ENCODE data around the gene ATPAF1.
"Not testable (repeated sequence)": the region's sequence is repeated elsewhere in the genome, so short reads cannot be mapped to it uniquely, and the experiment has no call there.

Gene ATPAF1

DNA sequence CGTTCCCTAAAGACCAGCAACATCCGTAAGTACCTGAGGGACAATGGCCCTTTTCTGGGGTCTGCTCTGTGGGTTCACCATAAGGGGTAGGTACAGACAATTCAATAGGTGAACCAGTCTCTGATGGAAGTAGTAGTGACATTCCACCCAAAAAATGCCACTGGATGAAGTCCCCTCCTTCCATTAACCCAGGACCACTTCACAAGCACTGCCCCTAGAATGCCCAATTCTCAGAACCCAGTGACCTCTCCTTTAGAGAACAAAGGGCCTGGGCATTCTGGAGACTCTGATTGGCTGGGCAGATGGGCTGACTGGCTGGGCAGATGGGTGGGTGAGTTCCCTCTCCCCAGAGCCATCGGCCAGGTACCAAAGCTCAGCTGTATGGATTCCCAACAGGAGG lies 3.4 kb upstream of the ATPAF1 start, which contains the start of gene TEX38:
TSS of gene TEX38 (plus strand) at position 301 of the 400 bp plus-strand sequence. CDS start at position 382, 81 bp downstream.
- TF ChIP-seq CTCF (IDR thresholded peaks at IDR 0.05; ENCODE audit: low read depth, low read length, poor library complexity, severe bottlenecking) (no peak), EZH2phosphoT487 (IDR thresholded peaks at IDR 0.05; ENCODE audit: borderline replicate concordance, low read length) (no peak)
- H4K20me1 ChIP-seq (ENCODE audit: control insufficient read depth, insufficient read depth, low read depth, low read length) = no peaks in the 10 kb centered on the region
- H3F3A ChIP-seq (ENCODE audit: control insufficient read depth, insufficient read depth) = peaks cover 7% of the 10 kb centered on the region; the same call in 1 of the 2 replicates
- H3K4me1 ChIP-seq (ENCODE audit: control insufficient read depth, low read length) = peaks cover 18% of the 10 kb centered on the region
- H3K9me2 ChIP-seq (replicated peaks; ENCODE audit: control insufficient read depth, low read length) = no peaks in the 10 kb centered on the region
- no peak within 1 kb of the TSS for H3K4me3 ChIP-seq (ENCODE audit: low read length)
- no peak within 1 kb of the TSS for H3K4me2 ChIP-seq (ENCODE audit: low read length)
- H3K27ac ChIP-seq (ENCODE audit: low read depth, low read length) = no peak within 1 kb of the TSS
- H3K9me3 ChIP-seq (ENCODE audit: control insufficient read depth, insufficient read depth, low read length) = no peaks in the 10 kb centered on the region
- 0 out of 2 replicates have a peak, but pooled peaks cover 3% of the 10 kb centered on the region for H3K27me3 ChIP-seq (ENCODE audit: control insufficient read depth, low read length)
- peaks cover 17% of the 10 kb centered on the region for H3K36me3 ChIP-seq (ENCODE audit: control insufficient read depth, low read length)
- peaks cover 11% of the 10 kb centered on the region for H3K79me2 ChIP-seq (ENCODE audit: control insufficient read depth, low read length)

- peaks cover 18% of the 10 kb centered on the region for H3K4me1 ChIP-seq (ENCODE audit: control insufficient read depth, low read length)
- no peaks in the 10 kb centered on the region for H3K9me2 ChIP-seq (replicated peaks; ENCODE audit: control insufficient read depth, low read length)
- no peak for TF ChIP-seq CTCF (IDR thresholded peaks at IDR 0.05; ENCODE audit: low read depth, low read length, poor library complexity, severe bottlenecking)
- no peak for TF ChIP-seq EZH2phosphoT487 (IDR thresholded peaks at IDR 0.05; ENCODE audit: borderline replicate concordance, low read length)
- no peak overlapping the region for H3K4me2 ChIP-seq (ENCODE audit: low read length)
- H4K20me1 ChIP-seq (ENCODE audit: control insufficient read depth, insufficient read depth, low read depth, low read length) = no peaks in the 10 kb centered on the region
- no peak overlapping the region for H3K4me3 ChIP-seq (ENCODE audit: low read length)
- H3K9me3 ChIP-seq (ENCODE audit: control insufficient read depth, insufficient read depth, low read length) = no peaks in the 10 kb centered on the region
- H3K27me3 ChIP-seq (ENCODE audit: control insufficient read depth, low read length) = 0 out of 2 replicates have a peak, but pooled peaks cover 3% of the 10 kb centered on the region
- no peak overlapping the region for H3K27ac ChIP-seq (ENCODE audit: low read depth, low read length)
- H3K79me2 ChIP-seq (ENCODE audit: control insufficient read depth, low read length) = peaks cover 11% of the 10 kb centered on the region
- peaks cover 7% of the 10 kb centered on the region; the same call in 1 of the 2 replicates for H3F3A ChIP-seq (ENCODE audit: control insufficient read depth, insufficient read depth)
- H3K36me3 ChIP-seq (ENCODE audit: control insufficient read depth, low read length) = peaks cover 6% of the 10 kb centered on the region
Observed at GRCh38 chr1:46670134-46670533, 2.0 kb upstream of the ATPAF1 start.

GRCh38 chr1:46665983-46666382 lies 2.2 kb downstream of the ATPAF1 start:
- peaks cover 7% of the 10 kb centered on the region; the same call in 1 of the 2 replicates for H3F3A ChIP-seq (ENCODE audit: control insufficient read depth, insufficient read depth)
- no peak overlapping the region for H3K4me2 ChIP-seq (ENCODE audit: low read length)
- no peaks in the 10 kb centered on the region for H3K9me2 ChIP-seq (replicated peaks; ENCODE audit: control insufficient read depth, low read length)
- peaks cover 18% of the 10 kb centered on the region for H3K4me1 ChIP-seq (ENCODE audit: control insufficient read depth, low read length)
- peaks cover 11% of the 10 kb centered on the region for H3K79me2 ChIP-seq (ENCODE audit: control insufficient read depth, low read length)
- peaks cover 18% of the 10 kb centered on the region for H3K36me3 ChIP-seq (ENCODE audit: control insufficient read depth, low read length)
- no peaks in the 10 kb centered on the region for H3K9me3 ChIP-seq (ENCODE audit: control insufficient read depth, insufficient read depth, low read length)
- 0 out of 2 replicates have a peak, but pooled peaks cover 3% of the 10 kb centered on the region for H3K27me3 ChIP-seq (ENCODE audit: control insufficient read depth, low read length)
- H4K20me1 ChIP-seq (ENCODE audit: control insufficient read depth, insufficient read depth, low read depth, low read length) = no peaks in the 10 kb centered on the region
- TF ChIP-seq EZH2phosphoT487 (IDR thresholded peaks at IDR 0.05; ENCODE audit: borderline replicate concordance, low read length) (no peak), CTCF (IDR thresholded peaks at IDR 0.05; ENCODE audit: low read depth, low read length, poor library complexity, severe bottlenecking) (no peak)
- H3K27ac ChIP-seq (ENCODE audit: low read depth, low read length) = no peak overlapping the region
- H3K4me3 ChIP-seq (ENCODE audit: low read length) = no peak overlapping the region

- not testable (repeated sequence) for H3K4me3 ChIP-seq (ENCODE audit: low read length); H3K27ac ChIP-seq (ENCODE audit: low read depth, low read length); H3K4me2 ChIP-seq (ENCODE audit: low read length); H4K20me1 ChIP-seq (ENCODE audit: control insufficient read depth, insufficient read depth, low read depth, low read length); H3K9me2 ChIP-seq (replicated peaks; ENCODE audit: control insufficient read depth, low read length); H3K9me3 ChIP-seq (ENCODE audit: control insufficient read depth, insufficient read depth, low read length); H3K27me3 ChIP-seq (ENCODE audit: control insufficient read depth, low read length); H3F3A ChIP-seq (ENCODE audit: control insufficient read depth, insufficient read depth)
- H3K79me2 ChIP-seq (ENCODE audit: control insufficient read depth, low read length) = peaks cover 11% of the 10 kb centered on the region
- peaks cover 25% of the 10 kb centered on the region for H3K36me3 ChIP-seq (ENCODE audit: control insufficient read depth, low read length)
- H3K4me1 ChIP-seq (ENCODE audit: control insufficient read depth, low read length) = peaks cover 11% of the 10 kb centered on the region
Observed at GRCh38 chr1:46662919-46663318, 5.2 kb downstream of the ATPAF1 start.

- not testable (repeated sequence) for H3K4me1 ChIP-seq (ENCODE audit: control insufficient read depth, low read length); H3F3A ChIP-seq (ENCODE audit: control insufficient read depth, insufficient read depth); H3K27ac ChIP-seq (ENCODE audit: low read depth, low read length); H3K79me2 ChIP-seq (ENCODE audit: control insufficient read depth, low read length); H4K20me1 ChIP-seq (ENCODE audit: control insufficient read depth, insufficient read depth, low read depth, low read length); H3K9me2 ChIP-seq (replicated peaks; ENCODE audit: control insufficient read depth, low read length); H3K4me3 ChIP-seq (ENCODE audit: low read length); H3K27me3 ChIP-seq (ENCODE audit: control insufficient read depth, low read length); H3K9me3 ChIP-seq (ENCODE audit: control insufficient read depth, insufficient read depth, low read length); H3K4me2 ChIP-seq (ENCODE audit: low read length)
- peaks cover 48% of the 10 kb centered on the region for H3K36me3 ChIP-seq (ENCODE audit: control insufficient read depth, low read length)
Observed at GRCh38 chr1:46660116-46660515, 8.0 kb downstream of the ATPAF1 start.
